HepG2 (cell line): Measurements from ENCODE around the gene MYO5A. TPM values are rescaled to one million over a fixed set of nuclear protein-coding genes. Genes with fewer than 3 reads are reported as not detected.

Source experiments
- ATF2 ChIP-seq: sonication (generic); formaldehyde crosslinking; IDR thresholded peaks from 2 replicates; pipeline ENCODE4 v1.4.0; 2020; ENCODE audit warnings: missing genetic modification reagents
- BRD4 ChIP-seq: sonication (generic); formaldehyde crosslinking; IDR thresholded peaks from 2 replicates; pipeline ENCODE4 v1.4.0; 2020; ENCODE audit warnings: missing genetic modification reagents
- CC2D1A ChIP-seq: sonication (generic); formaldehyde crosslinking; IDR thresholded peaks from 2 replicates; pipeline ENCODE4 v1.8.1; 2023; ENCODE audit warnings: mild to moderate bottlenecking, missing genetic modification reagents
- CHD2 ChIP-seq: IDR thresholded peaks from 2 replicates; pipeline ENCODE4 v1.6.1; 2011; ENCODE audit warnings: low read depth, low read length, improper control_type of control experiment
- HOMEZ ChIP-seq: IDR thresholded peaks from 2 replicates; pipeline ENCODE4 v1.6.1; 2016; ENCODE audit warnings: low read depth
- NKX3-1 ChIP-seq: sonication (generic); formaldehyde crosslinking; IDR thresholded peaks from 2 replicates; pipeline ENCODE4 v1.5.0; 2020; ENCODE audit warnings: missing genetic modification reagents
- NR2F6 ChIP-seq, 2 experiments: IDR thresholded peaks; 2 replicates each; pipeline ENCODE4 v1.6.1; 2016; ENCODE audit warnings: antibody characterized with exemption in 1 of 2, mild to moderate bottlenecking in 1 of 2
- PAX8 ChIP-seq: sonication (generic); formaldehyde crosslinking; IDR thresholded peaks from 2 replicates; pipeline ENCODE4 v1.8.0; 2022; ENCODE audit warnings: mild to moderate bottlenecking, missing genetic modification reagents, borderline replicate concordance
- PHF21A ChIP-seq: sonication (generic); formaldehyde crosslinking; IDR thresholded peaks from 2 replicates; pipeline ENCODE4 v1.5.0; 2020; ENCODE audit warnings: mild to moderate bottlenecking, missing genetic modification reagents
- REXO4 ChIP-seq: sonication (generic); formaldehyde crosslinking; IDR thresholded peaks from 2 replicates; pipeline ENCODE4 v1.8.0; 2022; ENCODE audit warnings: missing genetic modification reagents, mild to moderate bottlenecking, borderline replicate concordance
- RFXANK ChIP-seq: IDR thresholded peaks from 2 replicates; pipeline ENCODE4 v1.6.1; 2016
- RXRA ChIP-seq: sonication (generic); formaldehyde crosslinking; IDR thresholded peaks from 2 replicates; pipeline ENCODE4 v1.5.1; 2020; ENCODE audit warnings: missing genetic modification reagents
- RXRB ChIP-seq: IDR thresholded peaks from 2 replicates; pipeline ENCODE4 v1.6.1; 2016; ENCODE audit warnings: borderline replicate concordance, missing genetic modification reagents, missing compliant biosample characterization
- SP140L ChIP-seq: sonication (generic); formaldehyde crosslinking; IDR thresholded peaks from 2 replicates; pipeline ENCODE4 v1.4.0; 2020; ENCODE audit warnings: missing genetic modification reagents, borderline replicate concordance
- YY1 ChIP-seq: IDR thresholded peaks from 2 replicates; pipeline ENCODE4 v1.6.1; 2011; ENCODE audit warnings: low read length, low read depth, moderate library complexity, mild to moderate bottlenecking; ENCODE audit not compliant: insufficient read depth, insufficient replicate concordance
- ZC3H4 ChIP-seq: sonication (generic); formaldehyde crosslinking; IDR thresholded peaks from 2 replicates; pipeline ENCODE4 v1.4.0; 2020; ENCODE audit warnings: missing genetic modification reagents, borderline replicate concordance
- ZNF12 ChIP-seq: sonication (generic); formaldehyde crosslinking; IDR thresholded peaks from 2 replicates; pipeline ENCODE4 v1.5.0; 2020; ENCODE audit warnings: missing genetic modification reagents
- ZNF205 ChIP-seq: IDR thresholded peaks from 2 replicates; pipeline ENCODE4 v1.6.1; 2018; ENCODE audit warnings: missing biosample characterization, missing genetic modification reagents
- ZNF546 ChIP-seq: sonication (generic); formaldehyde crosslinking; conservative IDR thresholded peaks from 2 replicates; pipeline ENCODE4 v1.8.1; 2023; ENCODE audit warnings: mild to moderate bottlenecking, missing genetic modification reagents
- ZNF629 ChIP-seq: sonication (generic); formaldehyde crosslinking; conservative IDR thresholded peaks from 2 replicates; pipeline ENCODE4 v1.5.0; 2020; ENCODE audit warnings: missing genetic modification reagents
- ZNF687 ChIP-seq: sonication (generic); formaldehyde crosslinking; IDR thresholded peaks from 2 replicates; pipeline ENCODE4 v1.5.1; 2020; ENCODE audit warnings: mild to moderate bottlenecking, missing genetic modification reagents, moderate library complexity
- ZNF891 ChIP-seq: sonication (generic); formaldehyde crosslinking; IDR thresholded peaks from 2 replicates; pipeline ENCODE4 v1.5.0; 2020; ENCODE audit warnings: mild to moderate bottlenecking, missing genetic modification reagents
- polyA plus RNA-seq, 8 experiments: library from polyadenylated mRNA; depleted of rRNA in 3 of 8; stranded (reverse) in 7 of 8; unstranded in 1 of 8; fragments of >200 nt; fragmentation: Illumina TruSeq in 4 of 8; extraction: Trizol in 4 of 8; gene quantifications; 2 replicates each; pipeline versions ENCODE4 v1.2.1 to v1.2.3, GENCODE V29; 2011 to 2016; ENCODE audit warnings: low read depth in 4 of 8, missing spikeins in 1 of 8, mixed read lengths in 1 of 8; ENCODE audit not compliant: insufficient read depth in 1 of 8
- total RNA-seq, 5 experiments: library from RNA; depleted of rRNA; stranded (reverse); fragments of >200 nt; fragmentation: Illumina TruSeq; extraction: Trizol; gene quantifications; 2 replicates each; pipeline ENCODE4 v1.2.3, GENCODE V29; 2016; ENCODE audit warnings: low read depth in 1 of 5

Gene MYO5A
- total and polyA plus RNA-seq, 2 of the 13 experiments (the other 11 are each of a cell fraction or from before 2014, with no cell fraction given), result 2.8 to 4.8 TPM

- peak; percentile 92 for TF ChIP-seq ZNF687
- no peak for TF ChIP-seq ZC3H4
- TF ChIP-seq RFXANK (CRISPR knock-in tag), result peak; percentile 51; the same call in 1 of the 2 replicates
- no peak for TF ChIP-seq PAX8 (CRISPR knock-in tag)
- no peak for TF ChIP-seq ZNF205
- TF ChIP-seq SP140L (CRISPR knock-in tag), result no peak
- peak; percentile 70 for TF ChIP-seq ATF2 (CRISPR knock-in tag)
- TF ChIP-seq PHF21A (CRISPR knock-in tag), result peak; percentile 94
- TF ChIP-seq NR2F6 (IDR thresholded peaks at IDR 0.05), result peak; percentile 86
- peak; percentile 91 for TF ChIP-seq NR2F6 (CRISPR knock-in tag; IDR thresholded peaks at IDR 0.05)
- no peak for TF ChIP-seq ZNF891
- peak; percentile 89 for TF ChIP-seq HOMEZ (CRISPR knock-in tag)
- peak; percentile 69 for TF ChIP-seq YY1
- peak; percentile 79; the same call in 1 of the 2 replicates for TF ChIP-seq NKX3-1 (CRISPR knock-in tag)
- TF ChIP-seq RXRB, result peak; percentile 96
- peak; percentile 24; the same call in 1 of the 2 replicates for TF ChIP-seq BRD4 (CRISPR knock-in tag)
- TF ChIP-seq ZNF546 (CRISPR knock-in tag), result peak; percentile 56; the same call in 1 of the 2 replicates
- TF ChIP-seq CC2D1A (CRISPR knock-in tag), result no peak
- TF ChIP-seq REXO4, result no peak
- peak; percentile 83; the same call in 1 of the 2 replicates for TF ChIP-seq ZNF12 (CRISPR knock-in tag)
- TF ChIP-seq CHD2, result no peak
- peak; percentile 87 for TF ChIP-seq RXRA
- TF ChIP-seq ZNF629 (CRISPR knock-in tag), result peak; percentile 40; the same call in 1 of the 2 replicates
Observed at GRCh38 chr15:52288051-52288942, 240.4 kb downstream of the MYO5A start (continued).
